Smooth muscle cell (in vitro differentiated cells): ENCODE results near the gene MBTPS1. TPM values are rescaled to one million over a fixed set of nuclear protein-coding genes. Genes with fewer than 3 reads are reported as not detected.

Experiments used
- DNase-seq: peaks from one replicate; lab custom pipeline; 2025; ENCODE audit not compliant: unreplicated experiment; lab: John Stamatoyannopoulos, UW
- H2AFZ ChIP-seq: fragments of 200-600 bp; sonication (generic); 2 replicates; pipeline ENCODE4 v1.6.0; 2016; ENCODE audit warnings: antibody characterized with exemption, low read depth, mild to moderate bottlenecking
- H3F3A ChIP-seq: fragments of 200-600 bp; sonication (generic); 2 replicates; pipeline ENCODE4 v1.6.0; 2017; ENCODE audit warnings: antibody characterized with exemption, low read depth
- H3K27ac ChIP-seq: fragments of 200-600 bp; sonication (generic); 2 replicates; pipeline ENCODE4 v1.5.1; 2016; ENCODE audit warnings: low read depth, mild to moderate bottlenecking
- H3K27me3 ChIP-seq: fragments of 200-600 bp; sonication (generic); 2 replicates; pipeline ENCODE4 v1.6.1; 2016; ENCODE audit warnings: low read depth, mild to moderate bottlenecking
- H3K36me3 ChIP-seq: fragments of 200-600 bp; sonication (generic); 2 replicates; pipeline ENCODE4 v1.5.1; 2016; ENCODE audit warnings: low read depth
- H3K4me1 ChIP-seq: fragments of 200-600 bp; sonication (generic); 2 replicates; pipeline ENCODE4 v1.5.1; 2016; ENCODE audit warnings: low read depth
- H3K4me2 ChIP-seq: fragments of 200-600 bp; sonication (generic); 2 replicates; pipeline ENCODE4 v1.6.0; 2016; ENCODE audit warnings: mild to moderate bottlenecking
- H3K4me3 ChIP-seq: fragments of 200-600 bp; sonication (generic); 2 replicates; pipeline ENCODE4 v1.5.1; 2016; ENCODE audit warnings: mild to moderate bottlenecking
- H3K79me2 ChIP-seq: fragments of 200-600 bp; sonication (generic); 2 replicates; pipeline ENCODE4 v1.6.0; 2016; ENCODE audit warnings: low read depth, mild to moderate bottlenecking
- H3K9ac ChIP-seq: fragments of 200-600 bp; sonication (generic); 2 replicates; pipeline ENCODE4 v1.6.0; 2016; ENCODE audit warnings: low read depth
- H3K9me3 ChIP-seq: fragments of 200-600 bp; sonication (generic); replicated peaks from 2 replicates; pipeline ENCODE4 v1.5.1; 2016; ENCODE audit warnings: low read depth
- H4K20me1 ChIP-seq: fragments of 200-600 bp; sonication (generic); 2 replicates; pipeline ENCODE4 v1.6.0; 2016; ENCODE audit warnings: low read depth
- WGBS: methylation state at CpG from one replicate; pipeline ENCODE4 v1.1.7; 2016; ENCODE audit warnings: low lambda C conversion rate; 5-methylcytosine and 5-hydroxymethylcytosine counted together
- polyA plus RNA-seq: library from polyadenylated mRNA; unstranded; fragments of >200 nt; fragmentation: Nextera tagmentation; extraction: Ambion mirVana; gene quantifications from 2 replicates; pipeline ENCODE4 v1.2.1, GENCODE V29; 2016
- total RNA-seq: library from RNA; depleted of rRNA; stranded (reverse); fragments of >200 nt; gene quantifications from 2 replicates; pipeline ENCODE4 v1.2.3, GENCODE V29; 2014
- TF ChIP-seq, protein P1 (sequence below): fragments of 200-600 bp; sonication (generic); IDR thresholded peaks from 2 replicates; pipeline ENCODE4 v1.5.1; 2017; ENCODE audit warnings: borderline replicate concordance, mild to moderate bottlenecking, antibody characterized with exemption; ENCODE audit not compliant: insufficient read depth, poor library complexity, severe bottlenecking

MBTPS1 gene
- total and polyA plus RNA-seq, 2 experiments from 2014 or later, result 51.9 to 68.9 TPM

DNA sequence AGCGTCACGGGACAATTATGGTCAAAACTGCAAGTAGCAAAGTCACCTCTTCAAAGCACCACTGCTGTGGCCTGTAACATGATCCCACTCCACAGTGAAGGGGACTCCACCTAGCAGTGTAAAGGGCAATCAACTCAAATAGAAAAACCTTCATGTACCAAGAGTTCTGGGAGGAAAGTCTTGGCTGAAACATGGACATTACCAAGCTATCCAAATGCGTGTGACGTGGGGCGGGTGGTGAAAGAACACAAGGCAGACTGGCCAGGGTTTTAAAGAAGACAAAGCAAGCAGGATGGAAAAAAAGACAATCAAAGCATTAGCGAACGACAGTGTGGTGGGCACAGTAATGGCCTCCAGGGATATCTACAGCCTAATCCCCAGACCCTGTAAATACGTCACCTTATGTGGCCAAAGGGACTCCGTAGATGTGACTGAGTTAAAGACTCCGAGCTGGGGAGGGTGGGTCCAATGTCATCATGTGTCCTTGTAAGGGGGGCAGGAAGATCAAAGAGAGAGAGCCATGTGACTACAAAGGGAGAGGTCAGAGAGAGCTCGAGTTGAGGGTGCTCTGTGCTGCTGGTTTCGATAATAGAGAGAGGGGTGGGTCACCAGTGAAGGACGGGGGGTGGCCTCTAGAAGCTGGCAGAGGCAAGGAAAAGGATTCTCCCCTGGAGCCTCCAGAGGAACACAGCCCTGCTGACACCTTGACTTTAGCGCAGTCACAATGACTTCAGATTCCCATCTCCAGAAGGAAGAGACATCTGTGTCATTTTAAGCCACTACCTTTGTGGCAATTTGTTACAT, 22.3 kb upstream of the MBTPS1 start:
- H3K4me1 ChIP-seq, result peaks cover 23% of the 10 kb centered on the region
- H3K9ac ChIP-seq, result no peak overlapping the region
- peaks cover 73% of the 10 kb centered on the region for H4K20me1 ChIP-seq
- no peak overlapping the region for H3K4me3 ChIP-seq
- no peaks in the 10 kb centered on the region for H3K36me3 ChIP-seq
- peaks cover 5% of the 10 kb centered on the region for H3F3A ChIP-seq
- no peaks in the 10 kb centered on the region for H3K9me3 ChIP-seq
- H3K27me3 ChIP-seq, result no peaks in the 10 kb centered on the region
- H3K4me2 ChIP-seq, result peak overlapping the region; percentile 61
- TF ChIP-seq, protein P1, sequence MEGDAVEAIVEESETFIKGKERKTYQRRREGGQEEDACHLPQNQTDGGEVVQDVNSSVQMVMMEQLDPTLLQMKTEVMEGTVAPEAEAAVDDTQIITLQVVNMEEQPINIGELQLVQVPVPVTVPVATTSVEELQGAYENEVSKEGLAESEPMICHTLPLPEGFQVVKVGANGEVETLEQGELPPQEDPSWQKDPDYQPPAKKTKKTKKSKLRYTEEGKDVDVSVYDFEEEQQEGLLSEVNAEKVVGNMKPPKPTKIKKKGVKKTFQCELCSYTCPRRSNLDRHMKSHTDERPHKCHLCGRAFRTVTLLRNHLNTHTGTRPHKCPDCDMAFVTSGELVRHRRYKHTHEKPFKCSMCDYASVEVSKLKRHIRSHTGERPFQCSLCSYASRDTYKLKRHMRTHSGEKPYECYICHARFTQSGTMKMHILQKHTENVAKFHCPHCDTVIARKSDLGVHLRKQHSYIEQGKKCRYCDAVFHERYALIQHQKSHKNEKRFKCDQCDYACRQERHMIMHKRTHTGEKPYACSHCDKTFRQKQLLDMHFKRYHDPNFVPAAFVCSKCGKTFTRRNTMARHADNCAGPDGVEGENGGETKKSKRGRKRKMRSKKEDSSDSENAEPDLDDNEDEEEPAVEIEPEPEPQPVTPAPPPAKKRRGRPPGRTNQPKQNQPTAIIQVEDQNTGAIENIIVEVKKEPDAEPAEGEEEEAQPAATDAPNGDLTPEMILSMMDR, result no peak
- no peak for DNase-seq
- H3K27ac ChIP-seq, result peak overlapping the region; percentile 53
- peaks cover 65% of the 10 kb centered on the region for H3K79me2 ChIP-seq
- 59% methylated on average over 14 of the region's 14 CpGs for WGBS
- no peak overlapping the region for H2AFZ ChIP-seq

DNA sequence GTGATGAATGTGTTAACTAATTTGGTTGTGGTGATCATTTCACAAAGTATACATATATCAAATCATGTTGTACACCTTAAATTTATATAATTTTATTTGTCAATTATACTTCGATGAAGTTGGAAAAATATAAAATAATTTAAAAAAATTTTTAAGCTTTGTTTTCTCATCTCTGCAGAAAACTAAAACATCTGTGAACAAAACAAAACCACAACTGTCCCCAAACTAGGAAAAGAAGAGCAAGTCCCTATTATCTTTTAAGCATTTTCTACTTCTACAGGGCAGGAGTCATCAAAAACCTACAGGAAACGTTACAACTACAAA, 21.7 kb upstream of the MBTPS1 start:
- H3K4me2 ChIP-seq, result peak overlapping the region; percentile 61
- no peak overlapping the region for H3K9ac ChIP-seq

DNA sequence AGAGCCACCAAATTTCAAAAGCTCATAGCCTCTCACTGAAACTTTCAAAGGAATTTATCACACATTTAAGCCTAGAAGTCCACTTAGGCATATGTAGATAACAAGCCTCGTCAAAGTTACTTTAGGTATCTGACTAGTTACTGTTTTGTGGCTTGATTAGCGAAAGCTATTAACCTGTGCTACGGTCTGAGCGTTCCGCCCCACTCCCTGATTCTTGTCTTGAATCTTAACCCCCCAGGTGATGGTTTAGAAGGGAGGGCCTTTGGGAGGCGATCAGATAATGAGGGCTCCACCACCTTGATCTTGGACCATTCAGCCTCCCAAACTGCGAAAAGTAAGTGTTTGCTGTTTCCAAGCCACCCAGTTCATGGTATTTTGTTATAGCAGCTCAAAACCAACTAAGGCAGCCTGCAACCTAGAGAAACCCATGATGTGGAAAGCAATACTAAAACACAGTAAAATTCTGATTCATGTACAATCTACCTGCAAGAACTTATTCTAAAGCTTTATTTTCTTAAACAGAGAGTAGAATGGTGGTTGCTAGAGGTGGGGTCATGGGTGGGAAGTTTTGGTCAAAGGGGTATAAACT, 21.1 kb upstream of the MBTPS1 start:
- no peak for DNase-seq
- Histone ChIP-seq H3K9me3 (no peaks in the 10 kb centered on the region), H3K79me2 (peaks cover 55% of the 10 kb centered on the region), H3K9ac (no peak overlapping the region), H3K27ac (no peak overlapping the region), H4K20me1 (peaks cover 73% of the 10 kb centered on the region), H3K27me3 (no peaks in the 10 kb centered on the region), H2AFZ (no peak overlapping the region), H3F3A (peaks cover 5% of the 10 kb centered on the region), H3K4me3 (no peak overlapping the region), H3K4me1 (peaks cover 28% of the 10 kb centered on the region), H3K36me3 (no peaks in the 10 kb centered on the region), H3K4me2 (no peak overlapping the region)
- TF ChIP-seq, protein P1, result no peak
- WGBS, result 87% methylated on average over 7 of the region's 7 CpGs

More for the DNA sequence above, 21.7 kb upstream of the MBTPS1 start:
- no peaks in the 10 kb centered on the region for H3K27me3 ChIP-seq
- peaks cover 74% of the 10 kb centered on the region for H4K20me1 ChIP-seq
- H3F3A ChIP-seq, result peaks cover 5% of the 10 kb centered on the region
- no peak overlapping the region for H3K4me3 ChIP-seq
- no peak for DNase-seq
- H3K9me3 ChIP-seq, result no peaks in the 10 kb centered on the region
- no peak overlapping the region for H2AFZ ChIP-seq
- WGBS, result 58% methylated on average over 2 of the region's 2 CpGs
- peak overlapping the region; percentile 53 for H3K27ac ChIP-seq
- peaks cover 23% of the 10 kb centered on the region for H3K4me1 ChIP-seq
- H3K36me3 ChIP-seq, result no peaks in the 10 kb centered on the region
- TF ChIP-seq, protein P1, result no peak
- peaks cover 61% of the 10 kb centered on the region for H3K79me2 ChIP-seq
